Measurements from ENCODE around the gene RLF.

RLF gene

DNA sequence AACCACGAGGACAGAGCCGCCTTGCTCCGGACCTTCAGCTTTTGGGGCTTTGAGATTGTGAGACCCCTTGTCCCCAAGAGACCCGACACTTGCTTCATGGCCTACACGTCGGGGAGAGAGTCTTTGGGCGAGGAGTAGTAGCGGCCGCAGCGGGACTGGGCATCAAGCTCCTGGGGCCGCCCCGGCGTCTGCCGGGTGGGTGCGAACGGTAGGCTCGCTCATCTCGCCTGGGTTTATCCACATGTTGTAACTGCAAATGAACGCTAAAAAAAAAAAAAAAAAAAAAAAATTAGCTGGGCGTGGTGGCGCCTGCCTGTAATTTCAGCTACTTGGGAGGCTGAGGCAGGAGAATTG is 27.9 kb upstream of the RLF start:
- no peaks in the 10 kb centered on the region for H3K9me3 ChIP-seq (replicated peaks; ENCODE audit: insufficient read depth, low read length)
- H3K27ac ChIP-seq (ENCODE audit: low read length): no peak overlapping the region
- H2AFZ ChIP-seq (ENCODE audit: low read length): no peak overlapping the region
- no peak for DNase-seq
- H3K36me3 ChIP-seq (replicated peaks; ENCODE audit: insufficient read depth, low read length): no peaks in the 10 kb centered on the region
- H3K79me2 ChIP-seq (ENCODE audit: low read length): no peaks in the 10 kb centered on the region
- H4K20me1 ChIP-seq (ENCODE audit: insufficient read depth, low read length): no peaks in the 10 kb centered on the region
- H3K4me3 ChIP-seq (ENCODE audit: low read length): no peak overlapping the region
- H3K27me3 ChIP-seq (replicated peaks; ENCODE audit: insufficient read depth, low read length): no peaks in the 10 kb centered on the region
- H3K9ac ChIP-seq (ENCODE audit: low read length): no peak overlapping the region
- H3K9me2 ChIP-seq (replicated peaks; ENCODE audit: insufficient read depth, low read length): no peaks in the 10 kb centered on the region
- H3F3A ChIP-seq (ENCODE audit: insufficient read depth, low read length): no peaks in the 10 kb centered on the region
- TF ChIP-seq, protein P1, sequence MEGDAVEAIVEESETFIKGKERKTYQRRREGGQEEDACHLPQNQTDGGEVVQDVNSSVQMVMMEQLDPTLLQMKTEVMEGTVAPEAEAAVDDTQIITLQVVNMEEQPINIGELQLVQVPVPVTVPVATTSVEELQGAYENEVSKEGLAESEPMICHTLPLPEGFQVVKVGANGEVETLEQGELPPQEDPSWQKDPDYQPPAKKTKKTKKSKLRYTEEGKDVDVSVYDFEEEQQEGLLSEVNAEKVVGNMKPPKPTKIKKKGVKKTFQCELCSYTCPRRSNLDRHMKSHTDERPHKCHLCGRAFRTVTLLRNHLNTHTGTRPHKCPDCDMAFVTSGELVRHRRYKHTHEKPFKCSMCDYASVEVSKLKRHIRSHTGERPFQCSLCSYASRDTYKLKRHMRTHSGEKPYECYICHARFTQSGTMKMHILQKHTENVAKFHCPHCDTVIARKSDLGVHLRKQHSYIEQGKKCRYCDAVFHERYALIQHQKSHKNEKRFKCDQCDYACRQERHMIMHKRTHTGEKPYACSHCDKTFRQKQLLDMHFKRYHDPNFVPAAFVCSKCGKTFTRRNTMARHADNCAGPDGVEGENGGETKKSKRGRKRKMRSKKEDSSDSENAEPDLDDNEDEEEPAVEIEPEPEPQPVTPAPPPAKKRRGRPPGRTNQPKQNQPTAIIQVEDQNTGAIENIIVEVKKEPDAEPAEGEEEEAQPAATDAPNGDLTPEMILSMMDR (IDR thresholded peaks at IDR 0.05; ENCODE audit: low read length): no peak
- TF ChIP-seq EZH2phosphoT487 (IDR thresholded peaks at IDR 0.05; ENCODE audit: low read length) (no peak), EZH2 (optimal IDR thresholded peaks at IDR 0.05; ENCODE audit: low read depth, low read length) (no peak)
- no peak overlapping the region for H3K4me2 ChIP-seq (ENCODE audit: low read depth, low read length)
- H3K4me1 ChIP-seq (ENCODE audit: low read length): no peaks in the 10 kb centered on the region

DNA sequence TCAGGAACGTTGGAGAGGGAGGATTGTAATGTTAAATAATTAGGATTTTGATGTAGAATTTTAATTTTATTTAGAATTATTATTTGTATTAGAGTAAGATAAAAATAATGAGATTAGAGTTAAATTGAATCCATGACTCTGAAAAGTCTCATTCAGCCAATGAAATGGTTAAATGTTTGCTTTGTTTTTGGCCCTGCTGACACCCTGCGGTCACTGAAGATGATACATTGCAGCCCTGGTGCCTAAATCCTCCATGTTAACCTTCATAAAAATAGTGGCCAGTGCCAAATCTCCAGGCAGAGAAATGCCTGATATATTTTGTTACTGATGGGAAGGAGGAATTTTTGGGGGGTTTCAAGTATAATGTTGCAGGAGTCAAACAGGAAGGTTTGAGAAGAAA is 27.3 kb upstream of the RLF start:
- Histone ChIP-seq H4K20me1 (ENCODE audit: insufficient read depth, low read length) (no peaks in the 10 kb centered on the region), H3K9me2 (replicated peaks; ENCODE audit: insufficient read depth, low read length) (no peaks in the 10 kb centered on the region), H3K9ac (ENCODE audit: low read length) (no peak overlapping the region), H3K36me3 (replicated peaks; ENCODE audit: insufficient read depth, low read length) (no peaks in the 10 kb centered on the region), H2AFZ (ENCODE audit: low read length) (no peak overlapping the region), H3K4me1 (ENCODE audit: low read length) (no peaks in the 10 kb centered on the region), H3K4me2 (ENCODE audit: low read depth, low read length) (no peak overlapping the region), H3K9me3 (replicated peaks; ENCODE audit: insufficient read depth, low read length) (no peaks in the 10 kb centered on the region), H3F3A (ENCODE audit: insufficient read depth, low read length) (no peaks in the 10 kb centered on the region), H3K27ac (ENCODE audit: low read length) (no peak overlapping the region), H3K79me2 (ENCODE audit: low read length) (no peaks in the 10 kb centered on the region), H3K27me3 (replicated peaks; ENCODE audit: insufficient read depth, low read length) (no peaks in the 10 kb centered on the region), H3K4me3 (ENCODE audit: low read length) (no peak overlapping the region)
- no peak for TF ChIP-seq EZH2phosphoT487 (IDR thresholded peaks at IDR 0.05; ENCODE audit: low read length)
- no peak for TF ChIP-seq EZH2 (optimal IDR thresholded peaks at IDR 0.05; ENCODE audit: low read depth, low read length)
- TF ChIP-seq, protein P1 (IDR thresholded peaks at IDR 0.05; ENCODE audit: low read length): no peak
- DNase-seq: no peak

DNA sequence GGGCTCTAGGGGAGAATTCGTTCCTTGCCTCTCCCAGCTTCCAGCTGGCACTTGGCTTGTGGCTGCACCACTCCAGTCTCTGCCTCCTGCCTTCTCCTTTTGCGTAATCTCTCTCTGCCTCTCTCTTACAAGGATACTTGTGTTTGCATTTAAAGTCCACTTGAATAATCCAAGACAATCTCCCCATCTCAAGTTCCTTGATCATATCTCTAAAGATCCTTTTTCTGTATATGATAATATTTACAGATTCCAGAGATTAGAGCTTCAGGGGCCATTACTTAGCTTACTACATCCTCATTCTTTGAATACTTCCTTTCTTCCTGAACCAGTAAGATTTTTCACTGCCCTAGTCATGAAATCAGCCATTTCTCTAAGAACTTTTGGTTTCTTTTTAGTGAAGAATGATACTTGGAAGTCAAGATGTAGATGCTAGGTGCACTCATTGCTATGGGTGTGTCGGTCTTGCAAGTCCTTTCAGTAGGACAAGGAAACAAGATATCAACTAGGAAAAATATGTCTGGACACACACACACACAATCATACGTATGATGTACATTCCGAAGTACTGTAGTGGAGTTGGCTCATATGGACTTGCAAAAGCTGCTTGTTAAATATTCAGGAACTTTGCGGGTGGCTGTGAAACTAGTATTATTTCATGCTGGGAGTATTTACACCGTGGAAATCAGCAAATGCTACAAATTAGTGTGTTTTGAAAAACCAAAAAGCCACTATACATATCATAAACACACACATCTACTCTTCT is 20.8 kb upstream of the RLF start:
- no peaks in the 10 kb centered on the region for H3K9me3 ChIP-seq (replicated peaks; ENCODE audit: insufficient read depth, low read length)
- H3K4me1 ChIP-seq (ENCODE audit: low read length): no peaks in the 10 kb centered on the region
- no peaks in the 10 kb centered on the region for H3K79me2 ChIP-seq (ENCODE audit: low read length)
- H3K4me3 ChIP-seq (ENCODE audit: low read length): no peak overlapping the region
- no peaks in the 10 kb centered on the region for H3K36me3 ChIP-seq (replicated peaks; ENCODE audit: insufficient read depth, low read length)
- H3K9me2 ChIP-seq (replicated peaks; ENCODE audit: insufficient read depth, low read length): no peaks in the 10 kb centered on the region
- peak overlapping the region; percentile 26 for H2AFZ ChIP-seq (ENCODE audit: low read length)
- TF ChIP-seq EZH2 (optimal IDR thresholded peaks at IDR 0.05; ENCODE audit: low read depth, low read length) (no peak), EZH2phosphoT487 (IDR thresholded peaks at IDR 0.05; ENCODE audit: low read length) (no peak)
- TF ChIP-seq, protein P1 (IDR thresholded peaks at IDR 0.05; ENCODE audit: low read length): no peak
- H3K9ac ChIP-seq (ENCODE audit: low read length): no peak overlapping the region
- DNase-seq: no peak
- H4K20me1 ChIP-seq (ENCODE audit: insufficient read depth, low read length): no peaks in the 10 kb centered on the region
- no peaks in the 10 kb centered on the region for H3F3A ChIP-seq (ENCODE audit: insufficient read depth, low read length)
- H3K4me2 ChIP-seq (ENCODE audit: low read depth, low read length): peak overlapping the region; percentile 32
- H3K27me3 ChIP-seq (replicated peaks; ENCODE audit: insufficient read depth, low read length): 0 out of 2 replicates have a peak, but pooled peaks cover 3% of the 10 kb centered on the region
- no peak overlapping the region for H3K27ac ChIP-seq (ENCODE audit: low read length)

All from MM.1S (cell line).